ENCODE results near the gene SOCS3.
"Not testable (repeated sequence)": the region's sequence is repeated elsewhere in the genome, so short reads cannot be mapped to it uniquely, and the experiment has no call there.

The SOCS3 gene

DNA sequence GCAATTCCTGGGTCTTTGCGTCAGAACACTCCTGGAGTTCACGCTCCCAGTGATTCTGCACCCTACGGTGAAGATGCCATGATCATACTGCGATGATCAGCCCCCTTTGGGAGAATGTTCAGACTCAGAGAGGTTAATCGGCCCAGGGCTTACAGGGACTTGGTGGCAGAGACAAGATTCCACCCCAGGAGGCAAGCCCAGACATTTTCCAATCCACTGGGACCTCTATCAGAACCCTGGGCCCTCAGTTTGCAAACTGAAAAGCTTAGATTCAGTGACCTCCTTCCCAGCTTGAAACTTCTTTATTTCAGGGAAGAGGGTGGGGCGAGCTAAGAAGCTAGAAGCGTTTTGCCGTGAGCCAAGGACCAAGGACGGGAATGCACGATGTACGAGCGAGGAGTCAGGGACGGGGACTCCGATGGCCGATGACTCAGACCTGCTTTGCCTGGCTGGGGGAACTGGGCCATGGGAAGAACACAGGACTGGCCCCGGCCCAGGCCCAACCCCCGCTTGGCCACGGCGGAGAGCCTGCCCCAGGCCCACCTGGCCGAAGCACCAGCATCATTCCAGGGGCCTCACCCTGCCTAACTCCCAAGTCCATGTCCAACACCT is 34.7 kb downstream of the SOCS3 start:
- DNase-seq = no peak

DNA sequence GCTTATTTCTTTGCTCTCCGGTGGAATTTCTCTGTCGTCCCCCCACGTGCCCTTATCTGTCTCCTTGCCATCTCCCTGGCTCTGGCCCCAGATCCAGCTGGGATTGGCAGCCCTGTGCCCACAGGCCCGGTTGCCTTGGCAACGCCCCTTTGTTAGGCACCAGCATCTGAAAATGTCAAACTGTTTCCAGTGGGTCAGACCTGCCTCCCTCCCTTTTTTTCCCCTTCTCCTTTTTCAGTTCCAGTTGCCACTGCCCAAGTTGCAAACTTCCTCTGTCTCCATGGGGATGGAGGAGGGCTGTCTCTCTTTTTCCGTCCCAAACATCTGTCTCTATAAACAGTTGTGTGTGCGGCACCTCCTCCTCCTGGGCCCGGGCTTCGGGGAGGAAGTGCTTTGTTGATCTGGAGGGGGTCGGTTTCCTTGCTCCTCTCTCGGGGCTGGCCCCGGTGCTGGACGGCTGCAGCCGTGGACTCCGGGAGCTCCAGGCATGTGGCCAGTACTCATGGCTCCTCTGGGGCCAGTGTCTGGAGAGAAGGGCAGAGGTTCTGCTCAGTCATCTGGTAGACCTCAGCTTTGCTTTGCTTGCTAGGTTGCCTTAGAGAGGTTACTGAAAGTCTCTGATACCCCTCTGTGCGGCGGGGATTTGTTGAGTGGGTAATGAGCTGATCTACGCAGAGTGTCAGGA is 35.3 kb downstream of the SOCS3 start:
- DNase-seq = peak; percentile 79

DNA sequence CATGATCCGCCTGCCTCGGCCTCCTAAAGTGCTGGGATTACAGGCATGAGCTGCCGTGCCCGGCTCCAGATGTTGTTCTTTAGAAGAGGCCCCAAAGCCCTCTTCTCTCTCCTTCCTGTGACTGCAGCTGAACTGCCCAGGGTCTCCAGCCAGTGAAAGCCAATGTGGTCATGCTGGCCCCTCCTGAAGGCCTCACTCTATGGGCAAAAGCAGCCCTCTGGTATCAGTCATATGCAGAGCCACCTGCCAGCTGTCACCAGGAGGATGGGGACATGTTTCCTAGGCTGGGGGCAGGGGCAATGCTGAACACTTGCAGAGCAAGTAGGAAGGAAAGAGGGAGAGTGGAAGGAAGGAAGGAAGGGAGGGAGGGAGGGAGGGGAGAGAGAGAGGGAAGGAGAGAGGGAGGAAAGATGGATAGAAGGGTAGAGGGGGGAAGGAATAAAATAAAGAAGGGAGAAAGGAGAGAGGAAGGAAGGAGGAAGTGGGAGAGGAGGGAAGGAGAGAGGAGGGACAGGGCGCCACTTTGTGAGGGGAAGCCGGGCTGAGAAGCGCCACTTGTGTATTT is 36.0 kb downstream of the SOCS3 start:
- DNase-seq = no peak

DNA sequence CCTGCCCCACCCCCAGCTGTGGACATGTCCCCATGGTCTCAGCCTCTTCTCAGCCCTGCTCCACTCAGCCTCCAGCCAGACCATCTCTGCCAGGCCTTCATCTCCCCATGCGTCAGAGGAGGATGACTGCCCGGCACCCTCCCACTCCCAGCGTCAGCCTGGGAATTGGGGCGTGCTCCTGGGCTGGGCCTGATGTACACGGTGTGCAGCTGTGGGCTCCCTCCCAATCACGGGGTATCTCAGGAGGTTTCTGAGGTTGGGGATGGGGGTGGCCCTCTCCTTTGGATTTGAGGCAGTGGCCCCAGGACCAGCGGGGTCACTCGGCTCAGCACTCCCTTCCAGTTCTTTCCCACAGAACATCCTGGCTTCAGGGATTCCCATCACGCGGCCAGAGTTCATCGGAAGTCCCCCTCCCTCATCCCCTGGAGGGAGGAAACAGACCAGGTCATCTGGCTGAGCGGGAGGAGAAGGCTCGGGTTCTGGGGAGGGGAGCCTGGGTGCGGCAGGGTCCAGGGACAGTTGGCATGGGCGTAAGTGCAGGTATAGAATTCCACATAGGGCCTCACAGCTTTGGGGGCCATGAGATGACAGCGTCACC is 36.9 kb downstream of the SOCS3 start:
- DNase-seq = no peak

DNA sequence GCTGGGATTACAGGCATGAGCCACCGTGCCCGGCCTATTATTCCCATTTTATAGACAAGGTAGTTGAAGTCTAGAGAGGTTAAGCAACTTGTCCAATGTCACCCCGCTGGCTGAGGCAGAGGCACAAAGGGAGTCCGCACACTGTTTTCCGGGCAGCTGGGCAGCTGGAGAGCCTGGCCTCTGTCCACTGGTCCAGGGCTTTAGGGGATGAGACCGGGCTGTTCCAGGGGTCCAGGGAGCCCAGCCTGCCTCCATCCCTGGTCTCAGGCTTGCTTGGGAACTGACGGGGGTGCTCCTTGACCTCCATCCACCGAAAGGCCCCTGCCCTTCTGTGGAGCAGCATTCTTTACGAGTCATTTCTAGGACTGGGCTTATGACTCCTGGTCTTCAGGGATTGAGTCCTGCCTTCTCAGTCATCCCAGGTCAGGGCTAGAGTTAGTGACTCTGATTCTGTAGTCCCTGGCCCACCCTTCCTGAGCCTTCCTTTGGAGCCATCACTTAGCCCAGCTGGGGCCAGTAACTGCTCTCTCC is 37.5 kb downstream of the SOCS3 start:
- DNase-seq = no peak

DNA sequence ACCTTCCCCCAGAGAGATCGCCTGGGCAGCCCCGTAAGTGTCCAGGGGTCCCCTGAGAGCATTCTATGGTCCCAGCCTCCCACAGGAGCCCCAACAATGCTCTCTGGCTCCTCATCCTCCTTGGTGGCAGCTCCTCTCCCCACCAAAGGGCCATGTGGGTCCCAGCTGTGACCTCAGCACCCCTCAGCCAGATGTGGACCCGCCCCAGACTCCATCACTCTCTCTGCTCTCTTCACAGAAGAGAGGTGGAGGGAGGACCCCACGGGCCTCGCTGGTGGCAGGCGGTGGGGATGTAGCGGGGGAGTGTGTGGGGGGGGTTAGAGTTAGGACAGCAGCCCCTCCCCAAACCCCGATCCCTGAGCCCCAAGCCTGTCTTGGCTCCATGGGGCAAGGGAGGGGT is 41.0 kb downstream of the SOCS3 start:
- DNase-seq = no peak

DNA sequence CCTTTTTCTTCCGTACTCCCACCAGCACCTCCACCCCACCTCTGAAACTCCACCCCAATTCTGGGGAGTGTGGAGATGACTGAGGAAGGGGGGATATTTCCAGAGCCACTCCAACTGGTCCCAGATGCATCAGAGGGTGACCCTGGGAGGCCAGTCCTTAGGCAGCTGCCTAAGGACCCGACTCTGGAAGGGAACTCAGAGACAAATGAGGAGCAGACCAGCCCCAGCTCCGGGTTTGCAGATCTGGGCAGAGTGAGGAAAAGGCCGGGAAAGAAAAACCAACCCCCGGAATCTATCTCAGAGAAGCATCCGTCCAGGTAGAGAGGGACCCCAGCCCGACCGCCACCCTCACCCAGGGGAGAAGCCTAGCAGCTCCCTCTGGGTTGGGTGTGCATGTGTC is 41.5 kb downstream of the SOCS3 start:
- no peak for DNase-seq

DNA sequence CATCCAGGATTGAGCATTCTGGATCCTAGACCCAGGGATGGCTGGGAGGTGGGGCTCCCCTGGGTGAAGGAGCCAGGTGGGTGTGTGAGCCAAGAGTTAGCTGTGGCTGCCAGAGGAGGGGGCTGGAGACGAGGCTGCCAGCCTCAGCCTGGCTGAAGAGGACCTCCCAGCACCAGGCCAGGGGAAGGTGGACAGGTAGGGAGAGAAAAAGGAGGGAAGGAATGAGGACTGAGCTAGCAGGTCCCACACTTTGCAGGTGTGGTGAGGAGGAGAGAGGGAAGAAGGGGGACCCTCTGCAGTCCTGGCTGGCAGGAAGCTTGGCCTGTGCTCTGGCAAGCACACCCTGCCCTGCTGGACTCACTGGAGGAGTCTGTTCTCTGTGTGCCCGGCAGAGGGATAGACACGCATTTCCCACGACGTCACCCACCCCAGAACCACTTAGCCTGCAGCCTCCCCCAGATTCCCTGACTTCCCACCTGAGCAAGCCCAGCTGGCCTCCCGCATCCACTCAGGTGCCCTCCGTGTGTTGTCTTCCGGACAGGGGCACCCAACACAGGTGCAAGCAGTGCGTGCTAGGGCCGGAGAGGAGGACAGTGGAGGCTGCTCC is 42.0 kb downstream of the SOCS3 start:
- no peak for DNase-seq

DNA sequence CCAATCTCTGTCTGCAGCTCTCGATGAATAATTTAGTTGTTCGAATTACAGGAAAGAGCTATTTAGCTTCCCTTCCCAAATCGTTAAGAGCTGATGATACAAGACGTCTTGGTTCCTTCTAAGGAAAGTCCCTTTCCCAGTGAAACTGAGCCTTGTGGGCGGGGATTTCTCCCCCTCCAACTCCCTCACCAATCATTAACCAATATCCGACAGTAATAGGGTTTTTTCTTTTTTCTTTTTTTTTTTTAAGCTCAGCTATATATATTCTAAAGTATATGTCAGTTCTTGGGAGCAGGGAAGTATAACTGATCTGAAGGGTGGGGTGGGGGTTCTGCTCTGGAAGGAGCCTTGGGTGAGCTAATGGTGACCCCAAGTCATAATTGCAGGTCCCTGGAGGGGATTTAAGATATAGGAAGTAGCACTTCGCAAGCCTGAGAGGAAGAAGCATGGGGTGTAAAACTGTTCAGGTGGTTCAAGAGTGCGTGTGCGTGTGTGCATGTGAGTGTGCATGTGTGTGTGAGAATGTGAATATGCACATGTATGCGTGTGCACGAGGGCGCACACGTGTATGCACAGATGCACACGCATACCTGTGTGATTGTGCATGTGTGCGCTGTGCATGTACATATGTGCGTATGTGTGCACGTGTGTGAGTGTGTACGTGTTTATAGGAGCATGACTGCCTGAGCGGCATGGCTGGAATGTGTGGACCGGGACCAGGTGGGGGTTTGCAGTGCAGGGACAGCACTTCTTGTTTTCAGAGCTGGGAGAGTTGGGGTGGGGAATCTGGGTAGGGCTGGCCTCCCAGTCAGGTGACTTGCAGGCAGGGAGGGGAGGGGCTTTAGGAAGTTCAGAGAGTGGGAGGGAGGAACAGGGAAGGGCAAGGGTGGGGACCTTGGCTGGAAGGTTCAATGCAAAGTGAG is 42.7 kb downstream of the SOCS3 start:
- peak; percentile 28 for DNase-seq

DNA sequence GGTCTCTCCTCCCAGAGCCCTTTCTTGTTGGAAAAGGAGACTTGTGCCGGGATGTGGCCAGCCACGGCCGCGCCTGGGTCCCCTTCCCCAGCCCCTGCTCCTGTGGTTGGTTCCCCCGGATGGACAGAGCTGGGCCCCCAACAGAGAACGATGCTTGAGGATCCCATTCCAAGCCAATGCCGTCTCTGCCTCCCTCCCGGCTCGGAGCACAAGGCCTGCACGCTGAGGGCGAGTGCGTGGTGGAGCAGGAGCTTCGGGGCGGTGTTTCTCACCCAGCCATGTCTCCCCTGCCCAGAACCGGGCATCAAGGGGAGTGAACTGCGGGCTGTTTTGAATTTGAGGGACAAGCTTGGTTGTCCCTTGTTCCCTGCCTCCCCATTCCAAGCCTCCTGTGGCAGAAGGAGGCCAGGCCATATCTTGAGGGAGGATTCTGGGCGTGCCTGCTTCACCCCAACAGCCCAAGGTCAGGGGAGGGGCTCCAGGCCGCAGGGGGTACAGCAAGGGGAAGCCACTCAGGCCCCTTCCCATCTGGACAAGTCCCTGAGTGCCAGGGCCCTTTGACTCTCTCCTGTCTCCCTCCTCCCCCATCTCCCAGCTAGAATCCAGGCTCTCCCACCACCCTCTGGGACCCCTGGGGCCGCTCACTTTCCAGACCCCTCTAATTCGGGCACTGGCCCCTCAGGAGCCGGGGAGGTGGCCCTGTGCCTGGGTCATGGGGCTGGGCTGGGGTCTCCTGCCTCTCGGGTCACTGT is 43.6 kb downstream of the SOCS3 start:
- DNase-seq = no peak

DNA sequence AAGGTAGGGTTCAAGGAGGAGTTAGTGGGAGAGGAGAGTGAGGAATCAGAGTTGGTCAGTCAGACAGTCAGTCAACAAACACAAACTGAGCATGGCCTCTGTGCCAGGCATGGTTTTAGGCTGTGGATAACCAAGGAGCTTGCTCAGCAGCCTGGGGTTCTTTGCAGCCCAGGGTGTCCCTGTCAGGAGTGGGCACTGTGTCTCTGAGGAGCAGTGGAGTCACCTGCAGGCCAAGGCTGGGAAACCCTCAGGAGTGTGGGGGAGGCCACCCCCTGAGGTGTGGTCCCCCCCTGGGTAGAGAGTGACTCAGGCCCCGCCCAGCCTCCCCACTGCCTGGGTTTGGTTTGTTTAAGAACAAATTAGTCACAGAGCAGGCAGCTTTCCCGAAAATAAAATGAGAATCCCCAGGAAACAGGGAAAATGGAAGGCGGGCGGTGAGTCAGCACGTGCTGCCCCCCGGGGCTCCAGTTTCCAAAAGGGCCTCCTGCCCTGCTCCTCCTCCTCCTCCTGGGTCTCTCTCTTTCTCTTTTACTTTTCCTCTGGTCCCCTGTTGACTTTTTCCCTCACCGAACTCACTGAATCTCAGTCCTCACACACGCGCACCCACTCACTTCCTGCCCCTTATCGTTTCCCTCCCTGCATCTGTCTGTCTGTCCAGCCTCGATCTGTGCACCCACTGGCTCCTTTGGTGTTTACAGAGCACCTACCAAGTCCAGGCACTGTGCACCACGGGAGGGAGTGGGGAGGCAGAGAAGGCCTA is 44.3 kb downstream of the SOCS3 start:
- DNase-seq = peak; percentile 88

DNA sequence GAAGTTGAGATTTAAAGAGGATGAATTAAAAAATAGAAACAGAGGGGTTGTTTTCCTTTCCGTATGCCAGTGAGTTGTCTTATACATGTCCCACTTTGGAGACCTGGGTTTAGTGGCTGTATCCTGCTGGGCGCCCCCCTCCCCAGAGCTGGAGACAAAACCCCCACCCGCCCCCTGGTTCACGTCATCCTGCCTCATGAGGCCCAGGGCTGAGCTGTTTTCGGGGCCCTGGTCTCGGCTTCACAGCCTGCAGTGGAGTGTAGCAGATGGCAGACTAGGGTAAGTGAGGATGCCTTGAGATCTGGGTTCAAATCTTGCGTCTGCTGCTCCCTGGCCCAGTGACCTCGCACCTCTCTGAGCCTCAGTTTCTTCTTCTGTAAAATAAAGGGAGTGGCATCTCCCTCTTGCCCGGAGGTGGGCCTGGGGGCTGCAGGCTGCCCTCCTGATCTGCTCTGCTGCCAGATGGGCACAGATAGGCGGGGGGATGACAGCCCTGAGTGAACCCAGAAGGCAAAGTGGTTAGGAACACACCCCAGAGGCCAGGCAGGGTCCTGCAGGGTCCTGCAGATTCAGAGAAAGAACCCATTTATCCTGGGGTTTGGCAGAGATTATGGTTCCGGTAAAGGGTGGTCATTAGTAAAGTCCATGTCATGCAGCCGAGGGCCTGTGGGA is 45.1 kb downstream of the SOCS3 start:
- DNase-seq = no peak

DNA sequence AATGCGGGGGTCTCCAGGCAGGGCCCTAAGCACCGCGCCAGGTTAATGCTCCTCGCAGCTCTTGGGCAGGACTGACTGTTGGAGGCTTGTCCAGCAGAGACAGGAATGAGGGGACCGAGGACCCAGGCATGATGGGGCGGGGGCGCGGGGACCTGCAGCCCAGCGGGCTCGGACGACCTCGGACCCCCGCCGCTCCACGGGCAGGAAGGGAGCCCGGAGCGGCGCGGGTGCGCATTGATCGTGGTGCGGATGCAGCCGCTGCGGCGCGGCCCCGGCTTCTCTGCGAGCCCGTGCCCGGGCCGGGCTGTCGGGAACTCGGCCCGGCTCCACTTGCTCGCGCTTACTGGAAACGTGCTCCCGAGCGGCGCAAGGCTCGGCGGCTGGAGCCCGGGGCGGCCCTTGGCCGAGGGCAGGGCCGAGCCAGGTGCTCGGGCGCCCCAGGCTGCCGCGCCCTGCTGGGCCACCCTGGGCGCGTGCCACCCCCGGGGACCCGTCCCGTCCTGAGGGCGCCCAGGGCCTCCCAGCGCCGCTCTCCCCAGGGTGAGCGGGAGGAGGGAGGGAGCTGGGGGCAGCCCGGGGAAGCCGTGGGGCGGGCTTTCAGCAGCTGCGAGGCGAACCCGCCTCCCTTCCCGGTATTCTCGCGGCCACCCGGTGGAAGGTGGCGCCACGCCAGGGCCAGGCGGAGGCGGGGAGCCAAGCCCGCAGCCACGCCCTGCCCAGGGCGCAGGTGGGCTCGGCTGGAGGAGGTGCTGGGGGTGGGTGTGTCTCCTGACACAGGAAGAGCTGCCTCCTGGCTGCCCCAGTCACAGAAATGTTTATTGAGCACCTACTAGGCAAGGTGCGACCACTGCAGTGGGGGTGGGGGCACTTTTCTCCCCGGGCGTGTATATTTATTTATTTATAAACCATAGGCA is 45.9 kb downstream of the SOCS3 start:
- peak; percentile 91 for DNase-seq

DNA sequence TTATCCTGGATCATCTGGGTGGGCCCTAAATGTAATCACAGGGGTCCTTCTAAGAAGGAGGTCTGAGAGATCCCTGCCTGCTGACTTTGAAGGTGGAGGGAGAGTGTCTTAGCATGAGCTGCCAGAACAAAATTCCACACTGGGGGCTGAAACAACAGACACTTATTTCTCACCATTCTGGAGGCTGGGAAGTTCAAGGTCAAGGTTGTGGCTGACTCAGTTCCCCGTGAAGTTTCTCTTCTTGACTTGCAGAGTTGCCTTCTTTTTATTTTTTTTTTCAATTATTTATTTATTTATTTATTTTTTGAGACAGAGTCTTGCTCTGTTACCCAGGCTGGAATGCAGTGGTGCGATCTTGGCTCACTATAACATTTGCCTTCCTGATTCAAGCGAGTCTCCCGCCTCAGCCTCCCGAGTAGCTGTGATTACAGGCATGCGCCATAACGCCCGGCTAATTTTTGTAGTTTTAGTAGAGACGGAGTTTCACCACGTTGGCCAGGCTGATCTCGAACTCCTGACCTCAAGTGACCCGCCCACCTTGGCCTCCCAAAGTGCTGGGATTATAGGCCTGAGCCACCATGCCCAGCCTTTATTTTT is 50.1 kb downstream of the SOCS3 start:
- DNase-seq = not testable (repeated sequence)

DNA sequence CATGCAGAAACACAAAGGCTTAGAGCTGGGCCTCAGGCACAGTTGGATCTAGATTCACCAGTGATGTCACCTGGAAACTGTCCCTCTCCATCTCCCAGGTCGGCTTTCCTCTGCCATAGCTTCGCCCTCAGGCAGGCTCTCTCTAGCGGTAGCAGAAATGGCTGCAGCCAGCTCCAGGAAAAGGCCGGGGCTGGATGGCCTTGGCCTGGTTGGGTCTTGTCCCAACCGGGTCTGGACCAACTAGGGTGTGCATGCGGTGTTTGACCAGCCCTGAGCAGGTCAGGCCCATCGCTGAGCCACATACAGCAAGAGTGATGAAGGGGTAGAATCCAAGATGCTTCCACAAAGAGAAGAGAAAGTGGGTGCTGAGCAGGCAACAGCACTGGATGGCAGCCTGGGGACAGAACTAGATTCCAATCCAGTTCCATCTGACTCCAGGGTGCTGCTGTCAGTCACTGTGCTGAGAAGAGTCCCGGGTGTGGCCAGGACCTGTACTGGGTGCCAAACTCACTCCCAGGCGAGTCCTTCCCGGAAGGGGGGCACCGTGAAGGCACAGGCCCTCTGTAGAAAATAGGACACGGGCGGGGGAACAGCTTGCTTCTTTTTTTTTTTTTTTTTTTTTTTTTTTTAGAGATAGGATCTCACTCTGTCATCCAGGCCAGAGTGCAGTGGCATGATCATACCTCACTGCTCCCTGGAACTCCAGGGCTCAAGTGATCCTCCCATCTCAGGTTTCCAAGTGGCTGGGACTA is 51.8 kb downstream of the SOCS3 start:
- DNase-seq = no peak

DNA sequence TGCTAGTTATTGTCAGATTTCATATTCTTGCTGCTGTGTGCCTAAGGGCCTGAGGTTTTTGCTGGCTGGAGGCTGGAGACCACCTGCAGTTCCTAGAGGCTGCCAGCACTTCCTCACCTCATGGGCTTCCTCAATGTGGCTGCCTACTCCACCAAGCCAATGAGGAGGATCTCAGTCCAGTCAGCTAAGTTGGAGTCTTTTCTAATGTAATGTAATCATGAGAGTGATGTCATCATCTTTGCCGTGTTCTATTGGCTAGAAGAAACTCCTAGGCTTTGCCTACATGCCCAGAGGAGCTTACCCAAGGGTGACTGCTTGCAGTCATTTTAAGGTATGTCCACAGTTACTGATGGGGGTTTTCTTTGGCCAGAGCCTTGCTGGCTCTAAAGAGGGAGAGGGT is 53.0 kb downstream of the SOCS3 start:
- DNase-seq = no peak
